HepG2 (cell line): ENCODE results near the gene ARPIN. TPM values are rescaled to one million over a fixed set of nuclear protein-coding genes. Genes with fewer than 3 reads are reported as not detected.

ENCODE experiments used
- GATAD2A ChIP-seq: IDR thresholded peaks from 2 replicates; pipeline ENCODE4 v1.6.1; 2016
- LCORL ChIP-seq, 2 experiments: fragments of 450-650 bp in 1 of 2; sonication (generic) in 1 of 2; formaldehyde crosslinking in 1 of 2; IDR thresholded peaks; 2 replicates each; pipeline versions ENCODE4 v1.5.0 to v1.6.1; 2017 to 2020; ENCODE audit warnings: antibody characterized with exemption in 1 of 2, missing genetic modification reagents in 1 of 2
- NRL ChIP-seq: sonication (generic); formaldehyde crosslinking; IDR thresholded peaks from 2 replicates; pipeline ENCODE4 v1.5.0; 2020; ENCODE audit warnings: missing genetic modification reagents, mild to moderate bottlenecking, moderate library complexity, borderline replicate concordance
- RFXANK ChIP-seq: IDR thresholded peaks from 2 replicates; pipeline ENCODE4 v1.6.1; 2016
- SP1 ChIP-seq, 2 experiments: fragments of 450-650 bp in 1 of 2; sonication (generic) in 1 of 2; formaldehyde crosslinking in 1 of 2; IDR thresholded peaks; 2 replicates each; pipeline versions ENCODE4 v1.4.0 to v1.6.1; 2016 to 2020; ENCODE audit warnings: missing genetic modification reagents in 1 of 2
- SPEN ChIP-seq: sonication (generic); formaldehyde crosslinking; IDR thresholded peaks from 2 replicates; pipeline ENCODE4 v1.5.1; 2020; ENCODE audit warnings: low read depth, mild to moderate bottlenecking, missing genetic modification reagents
- TEAD3 ChIP-seq: optimal IDR thresholded peaks from 2 replicates; pipeline ENCODE3; 2016; ENCODE audit warnings: borderline replicate concordance
- TOPORS ChIP-seq: sonication (generic); formaldehyde crosslinking; IDR thresholded peaks from 2 replicates; pipeline ENCODE4 v1.8.0; 2023; ENCODE audit warnings: mild to moderate bottlenecking, missing genetic modification reagents
- ZC3H13 ChIP-seq: sonication (generic); formaldehyde crosslinking; IDR thresholded peaks from 2 replicates; pipeline ENCODE4 v1.8.1; 2023; ENCODE audit warnings: mild to moderate bottlenecking, missing genetic modification reagents, moderate library complexity
- ZFY ChIP-seq: sonication (generic); formaldehyde crosslinking; IDR thresholded peaks from 2 replicates; pipeline ENCODE4 v1.4.0; 2020; ENCODE audit warnings: missing genetic modification reagents
- ZNF124 ChIP-seq: sonication (generic); formaldehyde crosslinking; IDR thresholded peaks from 2 replicates; pipeline ENCODE4 v1.4.0; 2020; ENCODE audit warnings: missing genetic modification reagents
- ZNF547 ChIP-seq: sonication (generic); formaldehyde crosslinking; IDR thresholded peaks from 2 replicates; pipeline ENCODE4 v1.5.1; 2020; ENCODE audit warnings: mild to moderate bottlenecking, missing genetic modification reagents
- ZNF788 ChIP-seq: sonication (generic); formaldehyde crosslinking; IDR thresholded peaks from 2 replicates; pipeline ENCODE4 v1.5.0; 2020; ENCODE audit warnings: mild to moderate bottlenecking, missing genetic modification reagents, borderline replicate concordance
- polyA plus RNA-seq, 8 experiments: library from polyadenylated mRNA; depleted of rRNA in 3 of 8; stranded (reverse) in 7 of 8; unstranded in 1 of 8; fragments of >200 nt; fragmentation: Illumina TruSeq in 4 of 8; extraction: Trizol in 4 of 8; gene quantifications; 2 replicates each; pipeline versions ENCODE4 v1.2.1 to v1.2.3, GENCODE V29; 2011 to 2016; ENCODE audit warnings: low read depth in 4 of 8, missing spikeins in 1 of 8, mixed read lengths in 1 of 8; ENCODE audit not compliant: insufficient read depth in 1 of 8
- total RNA-seq, 5 experiments: library from RNA; depleted of rRNA; stranded (reverse); fragments of >200 nt; fragmentation: Illumina TruSeq; extraction: Trizol; gene quantifications; 2 replicates each; pipeline ENCODE4 v1.2.3, GENCODE V29; 2016; ENCODE audit warnings: low read depth in 1 of 5
- TF ChIP-seq, protein P1 (sequence below): fragments of 450-650 bp; IDR thresholded peaks from 2 replicates; pipeline ENCODE4 v1.6.1; 2017; ENCODE audit warnings: mild to moderate bottlenecking
- TF ChIP-seq, protein P2 (sequence below): sonication (generic); formaldehyde crosslinking; IDR thresholded peaks from 2 replicates; pipeline ENCODE4 v1.4.0; 2020; ENCODE audit warnings: missing genetic modification reagents, borderline replicate concordance
- TF ChIP-seq, protein P3 (sequence below): sonication (generic); formaldehyde crosslinking; IDR thresholded peaks from 2 replicates; pipeline ENCODE4 v1.4.0; 2020; ENCODE audit warnings: missing genetic modification reagents
- TF ChIP-seq, protein P4 (sequence below): IDR thresholded peaks from 2 replicates; pipeline ENCODE4 v1.6.1; 2016
- TF ChIP-seq, protein P5 (sequence below): sonication (generic); formaldehyde crosslinking; IDR thresholded peaks from 2 replicates; pipeline ENCODE4 v1.4.0; 2020; ENCODE audit warnings: missing genetic modification reagents
- TF ChIP-seq, protein P6 (sequence below): sonication (generic); formaldehyde crosslinking; IDR thresholded peaks from 2 replicates; pipeline ENCODE4 v1.4.0; 2020; ENCODE audit warnings: low read depth, mild to moderate bottlenecking, missing genetic modification reagents

ARPIN gene
- total and polyA plus RNA-seq, 2 of the 13 experiments (the other 11 are each of a cell fraction or from before 2014, with no cell fraction given) = 2.8 to 5.0 TPM

DNA sequence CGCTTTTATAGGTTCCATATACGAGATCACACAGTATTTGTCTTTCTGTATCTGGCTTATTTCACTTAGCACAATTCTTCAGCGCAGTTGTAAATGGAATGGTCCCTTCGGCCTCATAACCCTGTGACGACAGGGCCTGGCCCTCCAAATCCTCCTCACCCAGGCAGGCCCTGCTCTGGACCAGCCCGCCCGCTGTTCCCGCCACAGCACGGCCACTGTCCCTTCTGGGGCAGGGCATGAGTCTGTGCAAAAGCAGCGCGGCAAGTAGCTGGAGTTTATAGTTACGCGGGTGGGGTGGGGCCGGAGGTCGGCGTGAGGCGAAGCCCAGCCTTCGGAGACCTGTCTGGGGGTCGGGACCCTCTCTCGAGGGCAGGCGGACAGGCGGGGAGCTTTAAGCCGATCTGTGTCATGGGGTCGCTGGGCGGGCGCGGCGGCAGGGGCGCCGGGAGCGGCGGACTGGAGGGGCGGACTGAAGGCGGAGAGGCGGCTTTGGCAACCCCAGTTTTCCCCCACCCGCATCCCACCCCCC, 543 bp downstream of the ARPIN start (continued):
- TF ChIP-seq, protein P1, sequence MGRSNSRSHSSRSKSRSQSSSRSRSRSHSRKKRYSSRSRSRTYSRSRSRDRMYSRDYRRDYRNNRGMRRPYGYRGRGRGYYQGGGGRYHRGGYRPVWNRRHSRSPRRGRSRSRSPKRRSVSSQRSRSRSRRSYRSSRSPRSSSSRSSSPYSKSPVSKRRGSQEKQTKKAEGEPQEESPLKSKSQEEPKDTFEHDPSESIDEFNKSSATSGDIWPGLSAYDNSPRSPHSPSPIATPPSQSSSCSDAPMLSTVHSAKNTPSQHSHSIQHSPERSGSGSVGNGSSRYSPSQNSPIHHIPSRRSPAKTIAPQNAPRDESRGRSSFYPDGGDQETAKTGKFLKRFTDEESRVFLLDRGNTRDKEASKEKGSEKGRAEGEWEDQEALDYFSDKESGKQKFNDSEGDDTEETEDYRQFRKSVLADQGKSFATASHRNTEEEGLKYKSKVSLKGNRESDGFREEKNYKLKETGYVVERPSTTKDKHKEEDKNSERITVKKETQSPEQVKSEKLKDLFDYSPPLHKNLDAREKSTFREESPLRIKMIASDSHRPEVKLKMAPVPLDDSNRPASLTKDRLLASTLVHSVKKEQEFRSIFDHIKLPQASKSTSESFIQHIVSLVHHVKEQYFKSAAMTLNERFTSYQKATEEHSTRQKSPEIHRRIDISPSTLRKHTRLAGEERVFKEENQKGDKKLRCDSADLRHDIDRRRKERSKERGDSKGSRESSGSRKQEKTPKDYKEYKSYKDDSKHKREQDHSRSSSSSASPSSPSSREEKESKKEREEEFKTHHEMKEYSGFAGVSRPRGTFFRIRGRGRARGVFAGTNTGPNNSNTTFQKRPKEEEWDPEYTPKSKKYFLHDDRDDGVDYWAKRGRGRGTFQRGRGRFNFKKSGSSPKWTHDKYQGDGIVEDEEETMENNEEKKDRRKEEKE = no peak
- TF ChIP-seq RFXANK (CRISPR knock-in tag) (no peak), NRL (CRISPR knock-in tag) (0 out of 2 replicates have a peak, but pooled peaks have one; percentile 65), ZNF788 (CRISPR knock-in tag) (0 out of 2 replicates have a peak, but pooled peaks have one; percentile 33), TOPORS (CRISPR knock-in tag) (0 out of 2 replicates have a peak, but pooled peaks have one; percentile 4), ZNF547 (CRISPR knock-in tag) (0 out of 2 replicates have a peak, but pooled peaks have one; percentile 71), ZNF124 (CRISPR knock-in tag) (no peak), LCORL (IDR thresholded peaks at IDR 0.05) (no peak), LCORL (CRISPR knock-in tag; IDR thresholded peaks at IDR 0.05) (no peak), ZC3H13 (CRISPR knock-in tag) (no peak), SP1 (IDR thresholded peaks at IDR 0.05) (no peak), SP1 (CRISPR knock-in tag; IDR thresholded peaks at IDR 0.05) (no peak), TEAD3 (CRISPR knock-in tag) (peak; percentile 15), SPEN (CRISPR knock-in tag) (peak; percentile 26; the same call in 1 of the 2 replicates), ZFY (CRISPR knock-in tag) (peak; percentile 62; the same call in 1 of the 2 replicates), GATAD2A (CRISPR knock-in tag) (0 out of 2 replicates have a peak, but pooled peaks have one; percentile 9)
- TF ChIP-seq, protein P2, sequence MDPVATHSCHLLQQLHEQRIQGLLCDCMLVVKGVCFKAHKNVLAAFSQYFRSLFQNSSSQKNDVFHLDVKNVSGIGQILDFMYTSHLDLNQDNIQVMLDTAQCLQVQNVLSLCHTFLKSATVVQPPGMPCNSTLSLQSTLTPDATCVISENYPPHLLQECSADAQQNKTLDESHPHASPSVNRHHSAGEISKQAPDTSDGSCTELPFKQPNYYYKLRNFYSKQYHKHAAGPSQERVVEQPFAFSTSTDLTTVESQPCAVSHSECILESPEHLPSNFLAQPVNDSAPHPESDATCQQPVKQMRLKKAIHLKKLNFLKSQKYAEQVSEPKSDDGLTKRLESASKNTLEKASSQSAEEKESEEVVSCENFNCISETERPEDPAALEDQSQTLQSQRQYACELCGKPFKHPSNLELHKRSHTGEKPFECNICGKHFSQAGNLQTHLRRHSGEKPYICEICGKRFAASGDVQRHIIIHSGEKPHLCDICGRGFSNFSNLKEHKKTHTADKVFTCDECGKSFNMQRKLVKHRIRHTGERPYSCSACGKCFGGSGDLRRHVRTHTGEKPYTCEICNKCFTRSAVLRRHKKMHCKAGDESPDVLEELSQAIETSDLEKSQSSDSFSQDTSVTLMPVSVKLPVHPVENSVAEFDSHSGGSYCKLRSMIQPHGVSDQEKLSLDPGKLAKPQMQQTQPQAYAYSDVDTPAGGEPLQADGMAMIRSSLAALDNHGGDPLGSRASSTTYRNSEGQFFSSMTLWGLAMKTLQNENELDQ = no peak
- TF ChIP-seq, protein P3, sequence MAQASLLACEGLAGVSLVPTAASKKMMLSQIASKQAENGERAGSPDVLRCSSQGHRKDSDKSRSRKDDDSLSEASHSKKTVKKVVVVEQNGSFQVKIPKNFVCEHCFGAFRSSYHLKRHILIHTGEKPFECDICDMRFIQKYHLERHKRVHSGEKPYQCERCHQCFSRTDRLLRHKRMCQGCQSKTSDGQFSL = 0 out of 2 replicates have a peak, but pooled peaks have one; percentile 53
- TF ChIP-seq, protein P4, sequence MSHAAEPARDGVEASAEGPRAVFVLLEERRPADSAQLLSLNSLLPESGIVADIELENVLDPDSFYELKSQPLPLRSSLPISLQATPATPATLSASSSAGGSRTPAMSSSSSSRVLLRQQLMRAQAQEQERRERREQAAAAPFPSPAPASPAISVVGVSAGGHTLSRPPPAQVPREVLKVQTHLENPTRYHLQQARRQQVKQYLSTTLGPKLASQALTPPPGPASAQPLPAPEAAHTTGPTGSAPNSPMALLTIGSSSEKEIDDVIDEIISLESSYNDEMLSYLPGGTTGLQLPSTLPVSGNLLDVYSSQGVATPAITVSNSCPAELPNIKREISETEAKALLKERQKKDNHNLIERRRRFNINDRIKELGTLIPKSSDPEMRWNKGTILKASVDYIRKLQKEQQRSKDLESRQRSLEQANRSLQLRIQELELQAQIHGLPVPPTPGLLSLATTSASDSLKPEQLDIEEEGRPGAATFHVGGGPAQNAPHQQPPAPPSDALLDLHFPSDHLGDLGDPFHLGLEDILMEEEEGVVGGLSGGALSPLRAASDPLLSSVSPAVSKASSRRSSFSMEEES (CRISPR knock-in tag) = no peak
- TF ChIP-seq, protein P5, sequence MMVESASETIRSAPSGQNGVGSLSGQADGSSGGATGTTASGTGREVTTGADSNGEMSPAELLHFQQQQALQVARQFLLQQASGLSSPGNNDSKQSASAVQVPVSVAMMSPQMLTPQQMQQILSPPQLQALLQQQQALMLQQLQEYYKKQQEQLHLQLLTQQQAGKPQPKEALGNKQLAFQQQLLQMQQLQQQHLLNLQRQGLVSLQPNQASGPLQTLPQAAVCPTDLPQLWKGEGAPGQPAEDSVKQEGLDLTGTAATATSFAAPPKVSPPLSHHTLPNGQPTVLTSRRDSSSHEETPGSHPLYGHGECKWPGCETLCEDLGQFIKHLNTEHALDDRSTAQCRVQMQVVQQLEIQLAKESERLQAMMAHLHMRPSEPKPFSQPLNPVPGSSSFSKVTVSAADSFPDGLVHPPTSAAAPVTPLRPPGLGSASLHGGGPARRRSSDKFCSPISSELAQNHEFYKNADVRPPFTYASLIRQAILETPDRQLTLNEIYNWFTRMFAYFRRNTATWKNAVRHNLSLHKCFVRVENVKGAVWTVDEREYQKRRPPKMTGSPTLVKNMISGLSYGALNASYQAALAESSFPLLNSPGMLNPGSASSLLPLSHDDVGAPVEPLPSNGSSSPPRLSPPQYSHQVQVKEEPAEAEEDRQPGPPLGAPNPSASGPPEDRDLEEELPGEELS (CRISPR knock-in tag) = no peak
- TF ChIP-seq, protein P6, sequence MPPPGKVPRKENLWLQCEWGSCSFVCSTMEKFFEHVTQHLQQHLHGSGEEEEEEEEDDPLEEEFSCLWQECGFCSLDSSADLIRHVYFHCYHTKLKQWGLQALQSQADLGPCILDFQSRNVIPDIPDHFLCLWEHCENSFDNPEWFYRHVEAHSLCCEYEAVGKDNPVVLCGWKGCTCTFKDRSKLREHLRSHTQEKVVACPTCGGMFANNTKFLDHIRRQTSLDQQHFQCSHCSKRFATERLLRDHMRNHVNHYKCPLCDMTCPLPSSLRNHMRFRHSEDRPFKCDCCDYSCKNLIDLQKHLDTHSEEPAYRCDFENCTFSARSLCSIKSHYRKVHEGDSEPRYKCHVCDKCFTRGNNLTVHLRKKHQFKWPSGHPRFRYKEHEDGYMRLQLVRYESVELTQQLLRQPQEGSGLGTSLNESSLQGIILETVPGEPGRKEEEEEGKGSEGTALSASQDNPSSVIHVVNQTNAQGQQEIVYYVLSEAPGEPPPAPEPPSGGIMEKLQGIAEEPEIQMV = no peak
